ENCODE measurements around the gene MANSC1.

MANSC1 gene

GRCh38 chr12:12290206-12290605, 59.8 kb downstream of the MANSC1 start:
- Histone ChIP-seq H3K27ac (ENCODE audit: low read depth, low read length) (no peak overlapping the region), H2AFZ (ENCODE audit: low read depth, low read length, severe bottlenecking) (no peak overlapping the region), H3K36me3 (ENCODE audit: low read length) (no peaks in the 10 kb centered on the region), H3K9me2 (replicated peaks; ENCODE audit: insufficient read depth, low read length) (no peaks in the 10 kb centered on the region), H3K9me3 (ENCODE audit: insufficient read depth, low read length) (no peaks in the 10 kb centered on the region), H3K27me3 (ENCODE audit: low read length) (no peaks in the 10 kb centered on the region), H3K4me2 (ENCODE audit: low read depth, low read length, poor library complexity, severe bottlenecking) (no peak overlapping the region), H3K79me2 (ENCODE audit: insufficient read depth, low read length) (no peaks in the 10 kb centered on the region), H3K4me3 (ENCODE audit: insufficient read depth, low read length, poor library complexity, severe bottlenecking) (no peak overlapping the region), H4K20me1 (ENCODE audit: low read depth, low read length) (no peaks in the 10 kb centered on the region), H3F3A (ENCODE audit: insufficient read depth) (no peaks in the 10 kb centered on the region), H3K9ac (ENCODE audit: low read length) (no peak overlapping the region)
- TF ChIP-seq EZH2phosphoT487 (conservative IDR thresholded peaks at IDR 0.05; ENCODE audit: low read length): no peak
- no peak for TF ChIP-seq CTCF (IDR thresholded peaks at IDR 0.05; ENCODE audit: insufficient read depth, low read length, poor library complexity, severe bottlenecking)

DNA sequence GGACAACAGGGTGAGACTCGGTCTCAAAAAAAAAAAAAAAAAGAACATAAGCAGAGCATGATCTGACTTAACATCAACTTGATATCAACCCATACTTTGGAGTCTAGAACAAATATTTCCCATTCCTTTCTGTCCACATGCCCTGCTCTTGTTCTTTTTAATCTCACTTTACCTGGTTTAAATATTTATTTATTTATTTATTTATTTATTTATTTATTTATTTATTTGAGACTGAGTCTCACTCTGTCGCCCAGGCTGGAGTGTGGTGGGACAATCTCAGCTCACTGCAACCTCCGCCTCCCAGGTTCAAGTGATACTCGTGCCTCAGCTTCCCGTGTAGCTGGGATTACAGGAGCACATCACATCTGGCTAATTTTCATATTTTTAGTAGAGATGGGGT, 63.6 kb downstream of the MANSC1 start:
- Histone ChIP-seq H3K9ac (ENCODE audit: low read length) (no peak overlapping the region), H3K4me2 (ENCODE audit: low read depth, low read length, poor library complexity, severe bottlenecking) (no peak overlapping the region), H4K20me1 (ENCODE audit: low read depth, low read length) (no peaks in the 10 kb centered on the region)

GRCh38 chr12:12282761-12283425, 67.1 kb downstream of the MANSC1 start:
- H3K9ac ChIP-seq (ENCODE audit: low read length): no peak overlapping the region
- H3K4me3 ChIP-seq (ENCODE audit: insufficient read depth, low read length, poor library complexity, severe bottlenecking): no peak overlapping the region
- H3K27me3 ChIP-seq (ENCODE audit: low read length): no peaks in the 10 kb centered on the region
- H3K79me2 ChIP-seq (ENCODE audit: insufficient read depth, low read length): no peaks in the 10 kb centered on the region
- H3K36me3 ChIP-seq (ENCODE audit: low read length): no peaks in the 10 kb centered on the region
- H3F3A ChIP-seq (ENCODE audit: insufficient read depth): no peaks in the 10 kb centered on the region
- TF ChIP-seq EZH2phosphoT487 (conservative IDR thresholded peaks at IDR 0.05; ENCODE audit: low read length) (no peak), CTCF (IDR thresholded peaks at IDR 0.05; ENCODE audit: insufficient read depth, low read length, poor library complexity, severe bottlenecking) (no peak)
- H3K27ac ChIP-seq (ENCODE audit: low read depth, low read length): no peak overlapping the region
- no peak overlapping the region for H2AFZ ChIP-seq (ENCODE audit: low read depth, low read length, severe bottlenecking)
- no peaks in the 10 kb centered on the region for H4K20me1 ChIP-seq (ENCODE audit: low read depth, low read length)
- H3K9me3 ChIP-seq (ENCODE audit: insufficient read depth, low read length): no peaks in the 10 kb centered on the region
- H3K4me2 ChIP-seq (ENCODE audit: low read depth, low read length, poor library complexity, severe bottlenecking): no peak overlapping the region
- no peaks in the 10 kb centered on the region for H3K9me2 ChIP-seq (replicated peaks; ENCODE audit: insufficient read depth, low read length)

More for the DNA sequence above, 63.6 kb downstream of the MANSC1 start:
- no peaks in the 10 kb centered on the region for H3K79me2 ChIP-seq (ENCODE audit: insufficient read depth, low read length)
- H3K27me3 ChIP-seq (ENCODE audit: low read length): no peaks in the 10 kb centered on the region
- no peaks in the 10 kb centered on the region for H3F3A ChIP-seq (ENCODE audit: insufficient read depth)
- H3K36me3 ChIP-seq (ENCODE audit: low read length): no peaks in the 10 kb centered on the region
- H2AFZ ChIP-seq (ENCODE audit: low read depth, low read length, severe bottlenecking): no peak overlapping the region
- H3K9me3 ChIP-seq (ENCODE audit: insufficient read depth, low read length): no peaks in the 10 kb centered on the region
- no peaks in the 10 kb centered on the region for H3K9me2 ChIP-seq (replicated peaks; ENCODE audit: insufficient read depth, low read length)
- H3K27ac ChIP-seq (ENCODE audit: low read depth, low read length): no peak overlapping the region
- TF ChIP-seq CTCF (IDR thresholded peaks at IDR 0.05; ENCODE audit: insufficient read depth, low read length, poor library complexity, severe bottlenecking) (no peak), EZH2phosphoT487 (conservative IDR thresholded peaks at IDR 0.05; ENCODE audit: low read length) (no peak)
- H3K4me3 ChIP-seq (ENCODE audit: insufficient read depth, low read length, poor library complexity, severe bottlenecking): no peak overlapping the region
